GM23248 (cell line): ENCODE results near the gene RINL.

Experiments used
- EZH2 ChIP-seq: fragments of 200-600 bp; sonication (generic); IDR thresholded peaks from 2 replicates; pipeline ENCODE4 v1.6.1; 2018; ENCODE audit warnings: antibody characterized with exemption, mild to moderate bottlenecking; ENCODE audit not compliant: insufficient read depth, poor library complexity, severe bottlenecking
- EZH2phosphoT487 ChIP-seq: fragments of 200-600 bp; sonication (generic); IDR thresholded peaks from 2 replicates; pipeline ENCODE4 v1.6.1; 2018; ENCODE audit warnings: antibody characterized with exemption, moderate library complexity, mild to moderate bottlenecking, low read depth; ENCODE audit not compliant: insufficient read depth

- TF ChIP-seq EZH2 (no peak), EZH2phosphoT487 (no peak)
Observed at GRCh38 chr19:38908911-38909310, 30.8 kb upstream of the RINL start.
